GM13976 (cell line): ENCODE measurements around the gene HOXC6.

Source experiments
- DNase-seq: peaks from one replicate; pipeline ENCODE4 v3.0.0; 2012; ENCODE audit warnings: low spot score
- in situ Hi-C: fragments of 300-500 bp; cut with MboI; formaldehyde crosslinking; loops from one replicate; pipeline ENCODE4 v1.12.0; 2022; ENCODE audit warnings: low sequenced_read_pairs, mixed read lengths, inconsistent platforms; ENCODE audit not compliant: unreplicated experiment
- TF ChIP-seq, protein P1 (sequence below): IDR thresholded peaks from 2 replicates; pipeline ENCODE4 v1.5.1; 2012; ENCODE audit warnings: borderline replicate concordance, mild to moderate bottlenecking; ENCODE audit not compliant: insufficient read depth; ENCODE audit errors: extremely low read depth, missing control alignments, control extremely low read depth

HOXC6 gene

DNA sequence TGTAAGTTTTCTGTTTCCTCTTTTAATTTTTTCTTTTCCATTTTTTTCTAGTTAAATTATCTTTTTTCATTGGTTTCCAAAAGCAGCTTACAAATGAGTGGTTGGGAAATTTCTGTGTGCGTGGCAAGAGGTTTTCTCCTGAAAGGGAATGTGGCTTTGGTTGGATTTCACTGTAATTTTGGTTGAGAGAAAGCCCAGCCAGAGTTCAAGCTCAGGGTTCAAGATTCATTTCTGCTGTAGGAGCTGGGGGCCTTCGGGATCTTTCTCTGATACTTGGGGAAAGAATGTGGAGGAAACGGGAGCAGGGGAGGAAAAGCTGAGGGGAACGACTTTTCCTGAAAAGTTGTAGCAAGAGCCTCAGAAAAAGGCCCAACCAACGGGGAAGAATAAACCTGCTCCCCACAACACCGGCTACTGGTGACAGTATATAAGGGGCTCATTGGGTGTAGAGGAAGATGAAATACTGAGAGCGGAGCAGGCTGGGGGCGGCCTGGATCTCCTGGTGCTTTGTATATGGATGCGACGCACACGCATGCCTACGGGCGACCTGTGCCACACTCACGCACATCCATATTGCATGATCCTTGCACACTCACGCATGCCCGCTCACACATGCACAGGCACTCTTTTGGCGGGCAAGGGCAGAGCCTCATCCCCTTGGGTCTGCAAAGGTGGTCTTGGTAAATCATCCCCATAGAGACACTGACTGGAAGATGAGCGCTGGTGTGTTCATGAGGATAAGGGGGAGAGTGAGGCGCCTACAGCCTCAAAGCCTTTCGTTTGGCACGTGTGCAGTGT is 41.4 kb upstream of the HOXC6 start:
- in situ Hi-C loops: no loop called here
- no peak for DNase-seq

DNA sequence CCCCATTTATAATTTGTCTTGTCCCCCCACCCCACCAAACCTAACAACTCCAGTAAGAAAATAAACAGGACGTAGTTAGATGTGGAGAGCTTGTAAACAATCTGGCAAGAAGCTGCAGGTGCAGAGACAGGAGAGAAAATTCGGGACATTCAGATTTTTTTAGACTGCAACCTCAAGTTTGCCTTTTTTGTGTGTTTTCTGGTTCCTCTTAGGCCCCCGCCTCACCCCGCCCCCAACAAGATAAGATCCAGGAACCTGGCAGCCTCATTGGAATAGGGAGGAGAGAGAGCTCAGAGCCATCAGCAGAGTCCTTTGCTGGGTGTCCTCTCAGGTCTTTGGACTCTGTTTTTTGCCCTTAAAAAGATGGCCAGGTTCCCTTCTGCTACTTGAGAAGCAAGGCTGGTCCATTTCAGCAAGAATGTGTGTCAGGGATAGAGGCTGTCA is 40.4 kb upstream of the HOXC6 start:
- TF ChIP-seq, protein P1, sequence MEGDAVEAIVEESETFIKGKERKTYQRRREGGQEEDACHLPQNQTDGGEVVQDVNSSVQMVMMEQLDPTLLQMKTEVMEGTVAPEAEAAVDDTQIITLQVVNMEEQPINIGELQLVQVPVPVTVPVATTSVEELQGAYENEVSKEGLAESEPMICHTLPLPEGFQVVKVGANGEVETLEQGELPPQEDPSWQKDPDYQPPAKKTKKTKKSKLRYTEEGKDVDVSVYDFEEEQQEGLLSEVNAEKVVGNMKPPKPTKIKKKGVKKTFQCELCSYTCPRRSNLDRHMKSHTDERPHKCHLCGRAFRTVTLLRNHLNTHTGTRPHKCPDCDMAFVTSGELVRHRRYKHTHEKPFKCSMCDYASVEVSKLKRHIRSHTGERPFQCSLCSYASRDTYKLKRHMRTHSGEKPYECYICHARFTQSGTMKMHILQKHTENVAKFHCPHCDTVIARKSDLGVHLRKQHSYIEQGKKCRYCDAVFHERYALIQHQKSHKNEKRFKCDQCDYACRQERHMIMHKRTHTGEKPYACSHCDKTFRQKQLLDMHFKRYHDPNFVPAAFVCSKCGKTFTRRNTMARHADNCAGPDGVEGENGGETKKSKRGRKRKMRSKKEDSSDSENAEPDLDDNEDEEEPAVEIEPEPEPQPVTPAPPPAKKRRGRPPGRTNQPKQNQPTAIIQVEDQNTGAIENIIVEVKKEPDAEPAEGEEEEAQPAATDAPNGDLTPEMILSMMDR: no peak
- no peak for DNase-seq
- in situ Hi-C loops: no loop called here

More for the DNA sequence above, 41.4 kb upstream of the HOXC6 start:
- TF ChIP-seq, protein P1: no peak

DNA sequence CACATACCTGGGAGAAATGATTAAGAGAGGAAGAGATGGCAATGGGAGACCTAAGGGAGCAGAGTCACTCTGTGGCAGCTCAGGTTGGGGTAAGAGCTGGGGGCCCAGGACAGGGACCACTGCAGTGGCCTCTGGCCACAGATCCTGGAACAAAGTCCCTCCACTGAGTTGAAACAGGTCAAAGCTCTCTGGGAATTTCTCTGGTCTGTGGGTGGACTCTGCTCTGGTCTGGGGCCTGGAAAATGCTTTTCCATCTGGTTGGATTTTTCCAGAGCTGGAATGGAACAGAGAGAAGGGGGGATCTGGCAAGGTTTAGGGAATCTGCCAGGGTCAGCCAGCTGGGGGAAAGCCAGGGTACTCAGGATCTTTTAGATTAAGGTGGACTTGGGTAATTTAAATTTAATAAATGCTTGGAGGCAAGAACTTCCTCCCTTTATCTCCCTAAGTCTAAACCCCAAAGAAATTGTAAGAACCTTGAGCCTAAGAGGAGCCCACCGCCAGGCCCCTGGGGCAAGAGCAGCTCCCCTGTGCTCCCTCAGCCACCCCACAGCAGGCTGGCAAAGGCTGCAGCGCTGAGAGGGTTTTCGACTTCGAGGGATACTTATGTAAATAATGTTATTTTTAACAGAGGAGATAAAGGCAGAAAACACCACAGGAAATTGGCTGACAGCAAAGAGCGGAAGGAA is 39.6 kb upstream of the HOXC6 start:
- TF ChIP-seq, protein P1: no peak
- in situ Hi-C loops: no loop called here
- DNase-seq: no peak

DNA sequence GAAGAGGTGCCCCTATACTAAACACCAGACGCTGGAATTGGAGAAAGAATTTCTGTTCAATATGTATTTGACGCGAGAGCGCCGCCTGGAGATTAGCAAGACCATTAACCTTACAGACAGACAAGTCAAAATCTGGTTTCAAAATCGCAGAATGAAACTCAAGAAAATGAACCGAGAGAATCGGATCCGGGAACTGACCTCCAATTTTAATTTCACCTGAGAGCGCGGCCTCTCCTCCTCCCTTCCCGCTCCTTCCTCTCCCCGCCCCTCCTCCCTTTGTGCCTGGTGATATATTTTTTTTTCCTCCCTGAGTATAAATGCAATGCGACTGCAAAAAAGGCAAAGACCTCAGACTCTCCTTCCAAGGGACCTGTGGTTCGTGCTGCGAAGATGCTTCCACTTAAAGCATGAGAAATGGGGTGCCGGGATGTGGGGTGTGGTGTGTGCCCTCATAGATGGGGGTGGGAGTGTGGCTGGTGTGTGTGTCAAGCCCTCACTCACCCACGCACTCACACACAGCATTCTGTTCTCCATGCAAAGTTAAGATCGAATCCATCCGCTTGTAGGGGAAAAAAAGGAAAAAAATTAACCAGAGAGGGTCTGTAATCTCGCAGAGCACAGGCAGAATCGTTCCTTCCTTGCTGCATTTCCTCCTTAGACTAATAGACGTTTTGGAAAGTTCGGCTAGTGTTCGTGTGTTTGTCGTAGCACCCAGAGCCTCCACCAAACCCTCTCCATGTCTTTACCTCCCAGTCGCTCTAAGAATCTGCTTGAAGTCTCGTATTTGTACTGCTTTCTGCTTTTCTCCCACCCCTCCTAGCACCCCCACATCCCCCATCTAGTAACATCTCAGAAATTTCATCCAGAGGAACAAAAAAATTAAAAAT is 38.8 kb upstream of the HOXC6 start:
- in situ Hi-C loops: no loop called here
- peak; percentile 73 for DNase-seq
- TF ChIP-seq, protein P1: peak; percentile 53

DNA sequence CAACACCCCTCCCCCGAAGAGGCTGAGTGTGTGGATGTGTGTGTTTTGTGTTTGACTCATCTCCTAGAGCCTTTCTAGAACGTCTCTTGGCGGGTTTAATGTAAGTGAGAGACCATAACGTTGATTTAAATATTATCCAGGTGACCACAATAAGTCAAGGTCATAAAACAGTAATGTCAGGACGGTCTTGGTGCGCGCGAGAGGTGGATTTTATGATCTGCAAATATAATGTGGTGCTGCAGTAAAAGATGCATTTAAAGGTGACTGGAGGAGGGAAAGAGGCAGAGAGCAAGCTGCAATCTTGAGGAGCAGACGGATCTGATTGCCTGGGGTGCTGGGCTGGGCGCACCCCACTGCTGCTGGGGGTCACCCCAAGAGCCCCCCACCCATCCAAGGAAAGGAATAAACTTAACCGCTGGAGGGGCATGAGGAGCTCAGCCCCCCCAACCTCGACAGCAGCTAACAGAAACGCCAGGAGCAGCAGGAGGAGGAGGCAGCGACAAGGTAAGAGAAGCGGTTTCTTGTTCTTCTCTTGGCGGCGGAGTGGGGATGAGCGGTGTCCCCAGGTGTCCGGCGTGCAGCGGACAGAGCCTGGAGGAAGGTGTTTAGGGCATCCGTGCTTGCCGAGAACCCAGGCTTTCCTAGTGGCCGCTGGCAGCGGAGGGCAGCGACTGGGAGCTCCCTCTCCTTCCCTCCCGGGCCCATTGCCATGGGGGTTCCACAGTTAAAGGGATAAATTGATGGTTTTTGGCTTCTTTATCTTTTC is 37.7 kb upstream of the HOXC6 start:
- TF ChIP-seq, protein P1: no peak
- in situ Hi-C loops: no loop called here
- DNase-seq: no peak
